K562 (cell line): Measurements from ENCODE around the gene AP2M1. TPM values are rescaled to one million over a fixed set of nuclear protein-coding genes. Genes with fewer than 3 reads are reported as not detected.

Experiments used
- EP300 ChIP-seq: IDR thresholded peaks from 2 replicates; pipeline ENCODE4 v1.6.1; 2012; ENCODE audit warnings: low read length, improper control_type of control experiment
- JUN ChIP-seq, 2 experiments: sonication (generic) in 1 of 2; formaldehyde crosslinking in 1 of 2; IDR thresholded peaks; 2 replicates each; pipeline versions ENCODE4 v1.6.1 to v1.8.0; 2012 to 2022; ENCODE audit warnings: borderline replicate concordance in 2 of 2, mild to moderate bottlenecking in 2 of 2, improper control_type of control experiment in 1 of 2, low read depth in 1 of 2, low read length in 1 of 2, missing genetic modification reagents in 1 of 2
- PML ChIP-seq: IDR thresholded peaks from 2 replicates; pipeline ENCODE4 v1.6.1; 2012; ENCODE audit warnings: low read length, inconsistent platforms
- POLR2AphosphoS2 ChIP-seq: IDR thresholded peaks from 2 replicates; pipeline ENCODE4 v1.6.1; 2012; ENCODE audit warnings: low read length, improper control_type of control experiment
- SMC3 ChIP-seq: conservative IDR thresholded peaks from 2 replicates; pipeline ENCODE4 v1.6.1; 2011; ENCODE audit warnings: low read depth, low read length, improper control_type of control experiment; ENCODE audit not compliant: insufficient read depth
- TAL1 ChIP-seq: fragments of 450-650 bp; IDR thresholded peaks from 2 replicates; pipeline ENCODE4 v1.6.1; 2016; ENCODE audit warnings: mild to moderate bottlenecking
- TBL1XR1 ChIP-seq, 2 experiments: IDR thresholded peaks; 2 replicates each; pipeline ENCODE4 v1.6.1; 2012; ENCODE audit warnings: improper control_type of control experiment in 2 of 2, low read length in 2 of 2, mild to moderate bottlenecking in 1 of 2
- TBP ChIP-seq: optimal IDR thresholded peaks from 2 replicates; pipeline ENCODE3; 2011; ENCODE audit warnings: low read depth, low read length, improper control_type of control experiment
- ZNF197 ChIP-seq: fragments of 200-800 bp; sonication (Bioruptor generic); IDR thresholded peaks from 2 replicates; pipeline ENCODE4 v1.6.1; 2016; ENCODE audit warnings: low read depth, missing genetic modification characterization, missing compliant biosample characterization
- polyA plus RNA-seq, 8 experiments: library from polyadenylated mRNA; depleted of rRNA in 4 of 8; stranded (reverse) in 5 of 8; unstranded in 3 of 8; fragments of >200 nt; fragmentation: Nextera tagmentation in 2 of 8; fragmentation: Illumina TruSeq in 1 of 8; extraction: Ambion mirVana in 2 of 8; extraction: Trizol in 1 of 8; gene quantifications; 2 replicates each; pipeline versions ENCODE4 v1.2.1 to v1.2.3, GENCODE V29; 2011 to 2014; ENCODE audit warnings: inconsistent platforms in 1 of 8, missing spikeins in 1 of 8
- total RNA-seq, 7 experiments: library from RNA; depleted of rRNA in 6 of 7; stranded (reverse); fragments of >200 nt in 6 of 7; fragmentation: Illumina TruSeq in 2 of 7; extraction: Trizol in 2 of 7; gene quantifications; 2 replicates each; pipeline versions ENCODE4 v1.2.1 to v1.2.3, GENCODE V29; 2011 to 2021; ENCODE audit warnings: low replicate concordance in 1 of 7
- TF ChIP-seq, protein P1 (sequence below): fragments of 200-800 bp; sonication (Bioruptor generic); IDR thresholded peaks from 2 replicates; pipeline ENCODE4 v1.6.1; 2017; ENCODE audit warnings: missing genetic modification characterization, missing compliant biosample characterization
- TF ChIP-seq, protein P2 (sequence below): fragments of 450-650 bp; formaldehyde crosslinking; IDR thresholded peaks from 2 replicates; pipeline ENCODE4 v1.4.0; 2022; ENCODE audit warnings: mild to moderate bottlenecking, moderate library complexity

Gene AP2M1
- total and polyA plus RNA-seq, 9 of the 15 experiments (the other 6 are each of a cell fraction or from before 2014, with no cell fraction given) = 118 to 505 (median 296) TPM

DNA sequence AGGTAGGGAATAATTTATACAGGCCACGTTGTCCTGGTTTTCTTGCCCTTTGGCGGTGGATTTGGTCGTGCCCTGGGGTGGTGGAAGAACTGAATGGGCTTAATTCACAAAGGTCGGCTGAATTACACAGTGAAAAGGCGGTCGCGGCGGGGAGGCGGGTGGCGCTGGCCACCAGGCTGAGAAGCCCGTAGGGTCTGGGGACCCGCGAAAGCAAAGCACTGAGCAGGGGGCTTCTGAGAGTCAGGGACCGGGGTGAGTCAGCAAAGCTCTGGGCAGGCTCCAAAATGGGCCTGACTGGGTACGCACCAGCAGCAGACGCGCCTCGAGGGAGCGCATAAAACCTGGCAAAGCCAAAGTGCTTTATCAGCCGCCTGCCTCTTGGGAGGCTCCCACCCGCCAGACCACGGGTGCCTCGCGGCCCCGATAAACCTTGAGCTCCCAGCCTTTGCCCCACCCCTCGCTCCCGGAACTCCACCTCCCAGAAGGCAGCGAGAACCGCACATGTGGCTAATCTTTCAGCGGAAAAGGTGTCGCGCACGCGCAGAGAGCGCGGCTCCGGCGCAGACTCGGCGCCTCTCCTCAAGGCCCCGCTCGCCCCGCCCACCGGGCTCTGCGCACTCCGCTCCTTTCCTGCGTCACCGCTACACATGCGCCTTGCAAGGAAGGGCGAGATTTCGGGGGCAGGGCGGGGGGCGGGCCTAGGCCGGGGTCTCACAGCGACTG is 11.0 kb downstream of the AP2M1 start (continued):
- TF ChIP-seq, protein P1, sequence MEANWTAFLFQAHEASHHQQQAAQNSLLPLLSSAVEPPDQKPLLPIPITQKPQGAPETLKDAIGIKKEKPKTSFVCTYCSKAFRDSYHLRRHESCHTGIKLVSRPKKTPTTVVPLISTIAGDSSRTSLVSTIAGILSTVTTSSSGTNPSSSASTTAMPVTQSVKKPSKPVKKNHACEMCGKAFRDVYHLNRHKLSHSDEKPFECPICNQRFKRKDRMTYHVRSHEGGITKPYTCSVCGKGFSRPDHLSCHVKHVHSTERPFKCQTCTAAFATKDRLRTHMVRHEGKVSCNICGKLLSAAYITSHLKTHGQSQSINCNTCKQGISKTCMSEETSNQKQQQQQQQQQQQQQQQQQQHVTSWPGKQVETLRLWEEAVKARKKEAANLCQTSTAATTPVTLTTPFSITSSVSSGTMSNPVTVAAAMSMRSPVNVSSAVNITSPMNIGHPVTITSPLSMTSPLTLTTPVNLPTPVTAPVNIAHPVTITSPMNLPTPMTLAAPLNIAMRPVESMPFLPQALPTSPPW (CRISPR knock-in tag) = peak; percentile 85
- peak; percentile 76; the same call in 1 of the 2 replicates for TF ChIP-seq TAL1
- peak; percentile 55; the same call in 1 of the 2 replicates for TF ChIP-seq JUN (IDR thresholded peaks at IDR 0.05; ENCODE audit: borderline replicate concordance, low read depth, low read length)
- no peak for TF ChIP-seq JUN (CRISPR knock-in tag; IDR thresholded peaks at IDR 0.05; ENCODE audit: borderline replicate concordance)
- TF ChIP-seq SMC3 = no peak
- peak; percentile 95 for TF ChIP-seq POLR2AphosphoS2
- 0 out of 4 replicates have a peak, but pooled peaks of 1 of the 2 experiments have one; percentile 53 for TF ChIP-seq TBL1XR1 (IDR thresholded peaks at IDR 0.05; ENCODE audit: low read length in 2 of 2)
- TF ChIP-seq TBP = peak; percentile 25
- TF ChIP-seq ZNF197 (CRISPR knock-in tag) = 0 out of 2 replicates have a peak, but pooled peaks have one; percentile 41
- peak; percentile 60 for TF ChIP-seq PML
- TF ChIP-seq, protein P2, sequence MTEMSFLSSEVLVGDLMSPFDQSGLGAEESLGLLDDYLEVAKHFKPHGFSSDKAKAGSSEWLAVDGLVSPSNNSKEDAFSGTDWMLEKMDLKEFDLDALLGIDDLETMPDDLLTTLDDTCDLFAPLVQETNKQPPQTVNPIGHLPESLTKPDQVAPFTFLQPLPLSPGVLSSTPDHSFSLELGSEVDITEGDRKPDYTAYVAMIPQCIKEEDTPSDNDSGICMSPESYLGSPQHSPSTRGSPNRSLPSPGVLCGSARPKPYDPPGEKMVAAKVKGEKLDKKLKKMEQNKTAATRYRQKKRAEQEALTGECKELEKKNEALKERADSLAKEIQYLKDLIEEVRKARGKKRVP (CRISPR knock-in tag) = peak; percentile 45; the same call in 1 of the 2 replicates
- TF ChIP-seq EP300 = peak; percentile 66; the same call in 1 of the 2 replicates
